GM20000 (cell line): ENCODE data around the gene JARID2.

Experiments
- DNase-seq: peaks from one replicate; pipeline ENCODE4 v3.0.0; 2012; ENCODE audit warnings: low spot score
- TF ChIP-seq, protein P1 (sequence below): IDR thresholded peaks from 2 replicates; pipeline ENCODE4 v1.5.1; 2012; ENCODE audit warnings: mild to moderate bottlenecking, control low read depth; ENCODE audit errors: extremely low read depth, missing control alignments

Gene JARID2

DNA sequence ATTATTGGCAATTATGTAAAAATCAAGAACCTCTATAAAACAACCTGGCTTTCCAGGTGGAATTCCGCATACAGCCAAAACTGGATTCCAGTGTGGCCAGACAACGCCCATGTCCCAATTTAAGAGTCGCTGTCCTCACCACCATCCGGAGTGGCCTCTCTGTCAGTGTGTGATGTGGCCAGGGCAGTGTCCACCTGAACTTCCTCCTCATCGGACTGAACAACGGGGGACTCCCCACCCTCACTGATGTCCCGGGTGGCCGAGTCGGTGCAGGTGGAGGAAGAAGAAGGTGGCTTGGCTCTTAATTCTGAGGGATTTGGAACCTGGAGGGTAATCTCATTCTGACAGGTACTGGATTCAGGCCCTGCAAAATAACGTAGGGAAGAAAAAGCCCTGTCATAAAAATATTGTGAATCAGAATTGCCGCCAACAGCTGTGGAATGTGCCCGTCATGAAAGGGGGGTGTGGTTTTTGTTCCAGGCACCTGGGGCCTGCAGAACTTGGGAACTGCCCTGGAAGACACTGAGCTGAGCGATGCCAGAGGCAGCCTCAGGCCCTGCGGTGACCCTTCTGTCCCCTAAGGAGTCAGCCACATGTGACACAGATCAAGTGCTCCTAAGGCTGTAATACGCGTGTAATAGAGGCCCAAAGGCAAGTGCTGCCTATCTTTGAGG lies 277.1 kb downstream of the JARID2 start:
- TF ChIP-seq, protein P1, sequence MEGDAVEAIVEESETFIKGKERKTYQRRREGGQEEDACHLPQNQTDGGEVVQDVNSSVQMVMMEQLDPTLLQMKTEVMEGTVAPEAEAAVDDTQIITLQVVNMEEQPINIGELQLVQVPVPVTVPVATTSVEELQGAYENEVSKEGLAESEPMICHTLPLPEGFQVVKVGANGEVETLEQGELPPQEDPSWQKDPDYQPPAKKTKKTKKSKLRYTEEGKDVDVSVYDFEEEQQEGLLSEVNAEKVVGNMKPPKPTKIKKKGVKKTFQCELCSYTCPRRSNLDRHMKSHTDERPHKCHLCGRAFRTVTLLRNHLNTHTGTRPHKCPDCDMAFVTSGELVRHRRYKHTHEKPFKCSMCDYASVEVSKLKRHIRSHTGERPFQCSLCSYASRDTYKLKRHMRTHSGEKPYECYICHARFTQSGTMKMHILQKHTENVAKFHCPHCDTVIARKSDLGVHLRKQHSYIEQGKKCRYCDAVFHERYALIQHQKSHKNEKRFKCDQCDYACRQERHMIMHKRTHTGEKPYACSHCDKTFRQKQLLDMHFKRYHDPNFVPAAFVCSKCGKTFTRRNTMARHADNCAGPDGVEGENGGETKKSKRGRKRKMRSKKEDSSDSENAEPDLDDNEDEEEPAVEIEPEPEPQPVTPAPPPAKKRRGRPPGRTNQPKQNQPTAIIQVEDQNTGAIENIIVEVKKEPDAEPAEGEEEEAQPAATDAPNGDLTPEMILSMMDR, result no peak
- no peak for DNase-seq

GRCh38 chr6:15523679-15524630 lies 278.1 kb downstream of the JARID2 start:
- TF ChIP-seq, protein P1, result no peak

DNA sequence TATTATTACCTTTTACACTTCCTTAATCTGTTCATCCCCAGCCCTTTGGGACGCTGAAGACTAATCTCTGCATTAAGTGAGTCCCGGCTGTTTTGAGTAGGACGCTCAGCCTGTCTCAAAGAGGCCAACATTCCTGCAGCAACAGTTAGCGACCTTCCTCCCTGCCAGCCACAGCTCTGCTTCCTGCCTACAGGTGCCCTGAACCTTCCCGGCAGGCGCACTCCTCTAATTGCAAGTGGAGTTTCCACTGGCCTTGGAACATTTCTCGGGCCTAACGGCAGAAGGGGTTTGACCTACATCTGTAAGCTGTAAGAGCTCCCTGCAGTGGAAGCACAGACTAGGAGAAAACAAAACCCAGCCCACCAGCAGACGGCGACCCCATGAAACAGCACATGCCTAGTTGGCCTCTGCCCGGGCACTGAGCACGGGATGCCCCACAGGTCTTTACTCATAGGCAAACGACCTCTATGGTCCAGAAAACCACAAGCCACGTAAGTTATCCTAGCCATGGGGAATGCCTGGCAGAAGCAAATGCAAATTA lies 279.1 kb downstream of the JARID2 start:
- DNase-seq, result no peak

More at GRCh38 chr6:15523679-15524630, 278.1 kb downstream of the JARID2 start:
- DNase-seq, result no peak

DNA sequence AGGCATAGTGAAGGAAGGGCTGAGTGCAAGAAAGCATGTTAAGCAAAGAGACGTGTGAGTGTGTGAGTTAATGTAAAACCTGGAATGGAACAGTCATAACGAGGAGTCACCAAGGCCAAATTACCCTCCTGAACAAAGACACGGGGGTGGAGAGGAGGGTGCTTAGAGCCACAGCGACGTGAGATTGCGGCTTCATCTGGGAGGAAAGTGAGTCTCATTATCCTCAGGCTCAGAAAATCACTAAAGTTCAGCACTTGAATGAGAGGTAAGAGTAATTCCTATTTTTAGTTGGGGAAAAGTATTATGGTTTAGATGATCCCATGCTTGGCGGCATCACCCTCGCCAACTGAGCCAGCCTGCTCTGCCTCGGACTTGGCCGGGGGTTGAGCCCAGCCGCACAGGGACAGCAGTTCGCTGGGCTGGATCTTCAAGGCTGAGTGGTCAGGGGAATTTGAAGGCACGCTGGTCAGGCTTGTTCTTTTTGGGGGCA lies 280.4 kb downstream of the JARID2 start:
- DNase-seq, result no peak
- TF ChIP-seq, protein P1, result no peak

More for the DNA sequence above, 279.1 kb downstream of the JARID2 start:
- TF ChIP-seq, protein P1, result no peak

- DNase-seq, result no peak
- TF ChIP-seq, protein P1, result no peak
Observed at GRCh38 chr6:15527838-15528617, 282.2 kb downstream of the JARID2 start.

DNA sequence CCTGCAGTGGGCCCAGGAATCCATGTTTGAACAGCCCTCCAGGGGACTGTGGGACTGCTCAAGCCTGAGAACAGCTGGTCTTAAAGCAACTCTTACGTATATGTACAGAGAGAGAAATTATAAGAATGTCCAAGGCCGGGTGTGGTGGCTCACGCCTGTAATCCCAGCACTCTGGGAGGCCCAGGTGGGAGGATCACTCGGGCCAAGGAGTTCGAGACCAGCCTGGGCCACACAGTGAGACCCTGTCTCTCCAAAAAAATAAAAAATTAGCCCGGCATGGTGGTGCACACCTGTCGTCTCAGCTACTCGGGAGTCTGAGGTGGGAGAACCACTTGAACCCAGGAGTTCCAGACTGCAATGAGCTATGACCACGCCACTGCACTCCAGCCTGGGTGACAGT lies 283.0 kb downstream of the JARID2 start:
- DNase-seq, result peak; percentile 4
- TF ChIP-seq, protein P1, result no peak
